Tibial nerve (tissue), 4 donors: Measurements from ENCODE around the gene CDKN1C. TPM values are rescaled to one million over a fixed set of nuclear protein-coding genes. Genes with fewer than 3 reads are reported as not detected.

Source experiments
- DNase-seq, 2 donors: peaks; one replicate each; pipeline ENCODE4 v3.0.0-alpha.2; 2019; ENCODE audit warnings: low spot score in 2 of 2
- H3K27ac ChIP-seq, 4 donors: fragments of 200-600 bp; sonication (generic) in 3 of 4; one replicate each; pipeline ENCODE4 v1.5.1; 2017 to 2019; ENCODE audit warnings: mild to moderate bottlenecking in 1 of 4
- H3K27me3 ChIP-seq, 2 donors: fragments of 200-600 bp; sonication (generic) in 1 of 2; one replicate each; pipeline versions ENCODE4 v1.5.1 to v1.6.0; 2017 to 2019
- H3K36me3 ChIP-seq, 3 donors: fragments of 200-600 bp; sonication (generic); one replicate each; pipeline ENCODE4 v1.5.1; 2018 to 2019
- H3K4me1 ChIP-seq, 4 donors: fragments of 200-600 bp; sonication (generic) in 3 of 4; one replicate each; pipeline ENCODE4 v1.5.1; 2017 to 2019
- H3K4me3 ChIP-seq, 4 donors: fragments of 200-600 bp; sonication (generic) in 3 of 4; one replicate each; pipeline ENCODE4 v1.5.1; 2017 to 2019; ENCODE audit warnings: mild to moderate bottlenecking in 1 of 4, moderate library complexity in 1 of 4
- H3K9me3 ChIP-seq, 4 donors: fragments of 200-600 bp; sonication (generic) in 3 of 4; one replicate each; pipeline ENCODE4 v1.5.1; 2017 to 2019
- CTCF ChIP-seq, 5 experiments: fragments of 200-600 bp in 3 of 5; fragments of 450-650 bp in 2 of 5; sonication (generic) in 3 of 5; IDR thresholded peaks; one replicate each; pipeline ENCODE4 v1.5.1; 2016 to 2019; ENCODE audit warnings: antibody characterized with exemption in 5 of 5, mild to moderate bottlenecking in 3 of 5, moderate library complexity in 2 of 5
- EP300 ChIP-seq, 2 donors: sonication (generic); formaldehyde crosslinking; IDR thresholded peaks; one replicate each; pipeline ENCODE4 v1.6.1; 2017; ENCODE audit warnings: antibody characterized with exemption in 2 of 2, mild to moderate bottlenecking in 1 of 2
- POLR2A ChIP-seq, 2 donors: fragments of 450-650 bp; IDR thresholded peaks; one replicate each; pipeline ENCODE4 v1.6.1; 2017; ENCODE audit warnings: antibody characterized with exemption in 2 of 2, mild to moderate bottlenecking in 2 of 2, moderate library complexity in 2 of 2
- WGBS, 2 donors: methylation state at CpG; one replicate each; pipeline ENCODE4 v1.1.5; 2018; 5-methylcytosine and 5-hydroxymethylcytosine counted together
- total RNA-seq, 4 donors: library from RNA; depleted of rRNA; stranded (reverse); fragments of >200 nt; gene quantifications; one replicate each; pipeline ENCODE4 v1.1.0, GENCODE V29; 2016

CDKN1C gene
- total RNA-seq, 4 donors from 2014 or later = 128 to 330 (median 260) TPM

- WGBS, 2 donors = 29 to 39% methylated on average over 13 to 15 of the region's 17 CpGs
- H3K4me3 ChIP-seq = peak overlapping the region; percentile 22 to 56 (median 42)
- H3K27me3 ChIP-seq = no peaks in the 10 kb centered on the region
- TF ChIP-seq POLR2A (IDR thresholded peaks at IDR 0.05) (no peak), CTCF (IDR thresholded peaks at IDR 0.05) (no peak)
- peak overlapping the region; percentile 52 to 79 (median 69) for H3K27ac ChIP-seq
- no peaks in the 10 kb centered on the region for H3K36me3 ChIP-seq
- peak in 1 of 2 donors; percentile 29 for DNase-seq
- peaks cover 0 to 50% (median 21%) of the 10 kb centered on the region in 4 donors for H3K4me1 ChIP-seq
- H3K9me3 ChIP-seq = no peaks in the 10 kb centered on the region
Observed at GRCh38 chr11:2891326-2892214, 6.0 kb upstream of the CDKN1C start.

- Histone ChIP-seq H3K9me3 (no peaks in the 10 kb centered on the region), H3K36me3 (no peaks in the 10 kb centered on the region), H3K27ac (peak overlapping the region; percentile 41 to 79 (median 66)), H3K4me3 (no peak overlapping the region), H3K4me1 (peaks cover 0 to 56% (median 25%) of the 10 kb centered on the region in 4 donors), H3K27me3 (no peaks in the 10 kb centered on the region)
- no peak for TF ChIP-seq CTCF (IDR thresholded peaks at IDR 0.05)
- TF ChIP-seq POLR2A (IDR thresholded peaks at IDR 0.05) = no peak
- peak; percentile 34 to 38 for TF ChIP-seq EP300 (IDR thresholded peaks at IDR 0.05)
- 50 to 84% methylated on average over 11 to 26 of the region's 28 CpGs for WGBS, 2 donors
- peak in 1 of 2 donors; percentile 66 for DNase-seq
Observed at GRCh38 chr11:2890466-2891294, 5.1 kb upstream of the CDKN1C start.

- no peak for DNase-seq
Observed at GRCh38 chr11:2889362-2890273, 4.0 kb upstream of the CDKN1C start.

More at GRCh38 chr11:2889362-2890273, 4.0 kb upstream of the CDKN1C start:
- Histone ChIP-seq H3K4me3 (no peak overlapping the region), H3K4me1 (peaks cover 0 to 56% (median 25%) of the 10 kb centered on the region in 4 donors), H3K27me3 (no peaks in the 10 kb centered on the region), H3K36me3 (no peaks in the 10 kb centered on the region), H3K9me3 (no peaks in the 10 kb centered on the region), H3K27ac (peak overlapping the region in 2 of 4 donors; percentile 5 to 79)
- TF ChIP-seq CTCF (IDR thresholded peaks at IDR 0.05) = no peak
- WGBS, 2 donors = 88 to 90% methylated on average over 11 to 16 of the region's 16 CpGs
